Muscle layer of duodenum (tissue), 2 donors: Measurements from ENCODE around the gene PTPRN2.

Source experiments
- H3K27ac ChIP-seq: one replicate; pipeline ENCODE4 v1.7.0; 2013; ENCODE audit warnings: mild to moderate bottlenecking, low read length
- H3K27me3 ChIP-seq: one replicate; pipeline ENCODE4 v1.7.0; 2013; ENCODE audit warnings: low read depth, mild to moderate bottlenecking, control low read depth, low read length
- H3K36me3 ChIP-seq, 2 donors: one replicate each; pipeline ENCODE4 v1.7.0; 2013; ENCODE audit warnings: low read length in 2 of 2, control low read depth in 1 of 2, mild to moderate bottlenecking in 1 of 2; ENCODE audit not compliant: insufficient read depth in 2 of 2, control insufficient read depth in 1 of 2
- H3K4me1 ChIP-seq, 2 donors: one replicate each; pipeline ENCODE4 v1.7.0; 2013; ENCODE audit warnings: low read length in 2 of 2, mild to moderate bottlenecking in 2 of 2, control low read depth in 1 of 2, moderate library complexity in 1 of 2; ENCODE audit not compliant: insufficient read depth in 2 of 2, control insufficient read depth in 1 of 2
- H3K4me3 ChIP-seq, 2 donors: one replicate each; pipeline ENCODE4 v1.7.0; 2013; ENCODE audit warnings: low read length in 2 of 2, low read depth in 1 of 2, mild to moderate bottlenecking in 1 of 2
- H3K9me3 ChIP-seq, 2 donors: one replicate each; pipeline ENCODE4 v1.7.0; 2013; ENCODE audit warnings: low read length in 2 of 2, control low read depth in 1 of 2, mild to moderate bottlenecking in 1 of 2; ENCODE audit not compliant: control insufficient read depth in 1 of 2
- donor health status: healthy.

Gene PTPRN2

GRCh38 chr7:157526913-157527634 is 1060.5 kb downstream of the PTPRN2 start:
- no peaks in the 10 kb centered on the region for H3K4me1 ChIP-seq
- peaks cover 6% of the 10 kb centered on the region in 2 donors for H3K9me3 ChIP-seq
- H3K4me3 ChIP-seq: no peak overlapping the region
- H3K27ac ChIP-seq: no peak overlapping the region
- H3K36me3 ChIP-seq: no peaks in the 10 kb centered on the region
- H3K27me3 ChIP-seq: no peaks in the 10 kb centered on the region

DNA sequence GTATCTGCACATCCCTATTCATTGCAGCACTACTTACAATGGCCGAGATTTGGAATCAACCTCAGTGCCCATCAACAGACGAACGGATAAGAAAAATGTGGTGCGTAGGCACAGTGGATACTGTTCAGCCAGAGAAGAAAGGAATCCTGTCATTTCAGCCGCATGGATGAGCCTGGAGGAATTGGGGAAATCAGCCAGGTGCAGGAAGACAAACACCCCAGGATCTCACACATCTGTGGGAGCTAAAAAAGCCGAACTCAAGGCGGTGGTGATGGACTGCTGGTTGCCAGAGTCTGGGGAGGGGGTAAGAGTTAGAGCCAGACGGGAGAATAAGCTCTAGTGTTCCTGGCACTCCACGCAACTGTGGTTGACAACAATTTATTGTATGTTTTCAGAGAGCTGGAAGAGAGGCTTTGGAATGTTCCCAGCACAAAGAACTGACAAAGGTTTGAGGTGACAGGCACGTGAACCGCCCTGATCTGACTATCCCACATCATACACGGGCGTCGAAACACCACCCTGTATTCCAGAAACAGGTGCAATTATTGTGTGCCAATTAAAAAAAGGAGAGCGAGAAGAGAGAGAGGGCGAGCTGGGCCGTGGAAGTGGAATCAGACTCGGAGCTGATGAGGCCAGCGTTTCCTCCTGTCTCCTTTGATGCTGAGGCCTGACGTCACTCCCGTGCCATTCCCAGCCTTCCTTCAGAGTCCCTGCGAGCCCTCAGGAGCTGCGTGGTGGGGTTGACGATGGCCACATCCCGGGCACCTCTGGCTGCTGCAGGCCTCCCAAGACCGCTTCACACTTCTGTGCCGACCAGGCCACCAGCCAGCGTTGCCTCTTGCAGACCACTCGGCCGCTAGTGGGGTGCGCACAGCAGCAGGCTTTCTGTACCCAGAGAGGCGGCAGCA is 1061.4 kb downstream of the PTPRN2 start:
- Histone ChIP-seq H3K9me3 (peaks cover 6% of the 10 kb centered on the region in 2 donors), H3K27ac (no peak overlapping the region), H3K4me1 (no peaks in the 10 kb centered on the region), H3K4me3 (no peak overlapping the region), H3K27me3 (no peaks in the 10 kb centered on the region), H3K36me3 (no peaks in the 10 kb centered on the region)

DNA sequence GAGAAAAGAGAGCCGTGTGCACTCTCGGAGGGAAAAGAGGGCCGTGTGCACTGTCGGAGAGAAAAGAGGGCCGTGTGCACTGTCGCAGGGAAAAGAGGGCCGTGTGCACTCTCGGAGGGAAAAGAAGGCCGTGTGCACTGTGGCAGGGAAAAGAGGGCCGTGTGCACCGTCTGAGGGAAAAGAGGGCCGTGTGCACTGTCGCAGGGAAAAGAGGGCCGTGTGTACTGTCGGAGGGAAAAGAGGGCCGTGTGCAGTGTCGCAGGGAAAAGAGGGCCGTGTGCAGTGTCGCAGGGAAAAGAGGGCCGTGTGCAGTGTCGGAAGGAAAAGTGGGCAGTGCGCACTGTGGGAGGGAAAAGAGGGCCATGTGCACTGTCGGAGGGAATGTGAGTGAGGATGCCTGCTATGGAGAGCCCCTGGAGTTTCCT is 1062.1 kb downstream of the PTPRN2 start:
- H3K4me1 ChIP-seq: no peaks in the 10 kb centered on the region
- no peaks in the 10 kb centered on the region for H3K36me3 ChIP-seq
- no peak overlapping the region for H3K27ac ChIP-seq
- no peaks in the 10 kb centered on the region for H3K27me3 ChIP-seq
- no peak overlapping the region for H3K4me3 ChIP-seq
- H3K9me3 ChIP-seq: peaks cover 0 to 5% of the 10 kb centered on the region in 2 donors

GRCh38 chr7:157524731-157525130 is 1062.9 kb downstream of the PTPRN2 start:
- Histone ChIP-seq H3K27ac (no peak overlapping the region), H3K36me3 (no peaks in the 10 kb centered on the region), H3K9me3 (peaks cover 0 to 3% of the 10 kb centered on the region in 2 donors), H3K27me3 (no peaks in the 10 kb centered on the region), H3K4me3 (no peak overlapping the region), H3K4me1 (no peaks in the 10 kb centered on the region)

DNA sequence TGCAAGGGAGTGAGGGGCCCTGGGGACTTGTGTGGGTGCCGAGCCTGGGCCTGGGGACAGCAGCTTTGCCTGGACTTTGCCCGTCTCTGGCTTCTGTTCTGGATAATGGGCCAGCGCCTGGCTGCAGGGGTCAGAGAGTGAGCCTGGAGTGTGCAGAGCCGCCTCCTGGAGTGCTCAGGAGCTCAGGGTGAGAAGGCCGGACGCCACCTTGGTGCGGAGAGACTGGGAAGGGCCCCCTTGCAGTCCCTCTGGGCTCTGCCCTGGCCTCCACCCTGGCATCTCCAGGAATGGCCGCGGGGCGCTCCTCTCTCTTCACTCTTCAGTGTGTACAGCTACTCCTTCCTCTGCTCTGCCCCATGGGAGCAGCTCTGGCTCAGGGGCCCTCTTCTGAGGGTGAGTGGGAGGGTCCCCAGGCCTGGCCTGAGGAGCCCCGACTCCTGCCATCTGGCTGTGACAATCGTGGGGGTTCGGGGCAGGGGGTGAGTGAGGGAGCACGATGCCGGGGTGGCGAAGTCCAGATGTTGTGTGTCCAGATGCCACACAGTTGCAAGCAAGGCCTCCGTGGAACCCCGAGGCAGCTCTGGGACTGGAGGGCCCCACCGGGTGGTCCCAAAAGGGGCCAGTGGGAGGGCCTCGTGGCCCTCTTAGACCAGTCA is 1063.7 kb downstream of the PTPRN2 start:
- H3K4me1 ChIP-seq: no peaks in the 10 kb centered on the region
- H3K36me3 ChIP-seq: no peaks in the 10 kb centered on the region
- no peak overlapping the region for H3K4me3 ChIP-seq
- no peaks in the 10 kb centered on the region for H3K27me3 ChIP-seq
- no peaks in the 10 kb centered on the region for H3K9me3 ChIP-seq
- H3K27ac ChIP-seq: no peak overlapping the region

DNA sequence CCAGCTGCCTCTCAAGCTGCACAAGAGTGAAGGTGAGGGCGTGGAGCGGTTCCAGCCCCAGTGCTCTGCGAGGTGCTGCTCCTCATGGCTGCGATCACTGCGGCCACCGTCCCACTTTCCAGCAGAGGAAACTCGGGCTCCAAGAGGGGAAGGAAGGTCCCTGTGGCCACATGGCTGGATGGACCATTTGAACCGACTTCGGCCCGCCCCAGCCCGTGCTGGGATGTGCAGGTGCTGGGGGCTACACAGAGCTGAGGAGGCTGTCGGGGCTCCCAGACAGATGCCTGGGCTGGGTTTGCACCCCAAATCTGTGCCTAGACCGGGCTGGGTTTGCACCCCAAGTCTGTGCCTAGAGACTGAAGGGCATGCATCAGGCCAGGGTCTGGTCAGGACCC is 1064.3 kb downstream of the PTPRN2 start:
- Histone ChIP-seq H3K4me3 (no peak overlapping the region), H3K36me3 (no peaks in the 10 kb centered on the region), H3K27me3 (no peaks in the 10 kb centered on the region), H3K9me3 (no peaks in the 10 kb centered on the region), H3K4me1 (no peaks in the 10 kb centered on the region), H3K27ac (no peak overlapping the region)

DNA sequence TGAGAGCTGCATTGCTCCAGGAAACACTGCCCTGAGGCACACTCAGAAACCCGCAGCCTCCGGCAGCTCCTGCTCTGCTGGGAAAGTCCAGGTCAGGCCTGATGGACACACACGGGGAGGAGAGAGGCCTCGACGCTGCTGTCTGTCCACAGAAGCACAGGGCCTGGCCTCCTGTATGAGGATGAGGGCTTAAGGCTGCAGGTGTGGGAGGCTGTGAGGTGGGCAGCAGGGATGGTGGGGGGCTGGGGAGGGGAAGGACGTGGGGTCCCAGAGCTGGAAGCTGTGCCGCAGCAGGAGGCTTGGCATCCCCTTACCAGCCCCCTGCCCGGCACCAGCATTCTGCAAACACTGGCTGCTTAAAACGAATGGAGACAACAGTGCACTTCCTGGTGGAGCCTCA is 1064.7 kb downstream of the PTPRN2 start:
- no peaks in the 10 kb centered on the region for H3K4me1 ChIP-seq
- H3K4me3 ChIP-seq: no peak overlapping the region
- no peaks in the 10 kb centered on the region for H3K9me3 ChIP-seq
- H3K36me3 ChIP-seq: no peaks in the 10 kb centered on the region
- H3K27ac ChIP-seq: no peak overlapping the region
- no peaks in the 10 kb centered on the region for H3K27me3 ChIP-seq

DNA sequence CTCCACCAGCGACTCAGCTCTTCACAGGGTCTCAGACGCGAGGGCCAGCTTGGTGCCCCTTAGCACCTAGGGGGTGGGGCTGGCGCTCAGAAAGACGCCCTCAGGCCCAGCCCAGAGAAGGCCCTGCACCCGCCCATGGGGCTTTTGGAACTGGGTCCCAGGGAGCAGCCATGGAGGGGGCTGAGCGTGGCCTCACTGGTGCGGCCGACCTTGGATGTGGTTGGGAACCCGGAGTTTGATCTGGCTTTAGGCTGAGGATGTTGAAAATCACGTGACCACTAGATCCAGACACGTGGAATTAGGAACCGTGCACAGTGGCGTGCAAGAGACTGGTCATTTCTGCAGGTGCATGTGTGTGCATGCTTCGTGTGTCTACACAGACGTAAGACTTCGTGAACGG is 1065.4 kb downstream of the PTPRN2 start:
- Histone ChIP-seq H3K27me3 (no peaks in the 10 kb centered on the region), H3K4me3 (no peak overlapping the region), H3K27ac (no peak overlapping the region)

GRCh38 chr7:157521752-157522151 is 1065.9 kb downstream of the PTPRN2 start:
- Histone ChIP-seq H3K4me1 (no peaks in the 10 kb centered on the region), H3K4me3 (no peak overlapping the region), H3K27ac (no peak overlapping the region), H3K27me3 (no peaks in the 10 kb centered on the region), H3K9me3 (no peaks in the 10 kb centered on the region), H3K36me3 (no peaks in the 10 kb centered on the region)

More for the DNA sequence above, 1065.4 kb downstream of the PTPRN2 start:
- Histone ChIP-seq H3K36me3 (no peaks in the 10 kb centered on the region), H3K9me3 (no peaks in the 10 kb centered on the region), H3K4me1 (no peaks in the 10 kb centered on the region)

GRCh38 chr7:157521061-157521731 is 1066.4 kb downstream of the PTPRN2 start:
- Histone ChIP-seq H3K27me3 (no peaks in the 10 kb centered on the region), H3K4me1 (no peaks in the 10 kb centered on the region), H3K36me3 (no peaks in the 10 kb centered on the region), H3K9me3 (no peaks in the 10 kb centered on the region), H3K4me3 (no peak overlapping the region), H3K27ac (no peak overlapping the region)

DNA sequence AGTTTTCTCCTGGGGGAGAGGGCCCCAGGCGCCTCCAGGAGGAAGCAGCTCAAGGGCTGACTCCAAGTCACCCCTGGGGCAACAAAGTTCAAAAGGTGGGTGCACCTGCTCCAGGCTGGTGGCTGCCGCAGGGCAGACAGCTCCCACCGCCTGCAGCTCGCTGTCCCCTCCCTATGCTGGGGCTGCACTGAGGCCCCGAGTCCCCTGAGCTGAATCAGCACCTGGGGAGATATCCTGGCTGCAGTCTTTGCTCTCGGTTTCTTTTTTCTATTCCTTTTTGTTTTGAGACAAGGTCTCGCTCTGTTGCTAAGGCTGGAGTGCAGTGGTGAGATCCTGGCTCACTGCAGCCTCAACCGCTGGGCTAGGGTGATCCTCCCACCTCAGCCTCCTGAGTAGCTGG is 1067.4 kb downstream of the PTPRN2 start:
- Histone ChIP-seq H3K4me1 (no peaks in the 10 kb centered on the region), H3K9me3 (no peaks in the 10 kb centered on the region), H3K27ac (no peak overlapping the region), H3K27me3 (no peaks in the 10 kb centered on the region), H3K36me3 (no peaks in the 10 kb centered on the region), H3K4me3 (no peak overlapping the region)
